Esophagus squamous epithelium (tissue), 5 donors: Measurements from ENCODE around the gene DNAH2. TPM values are rescaled to one million over a fixed set of nuclear protein-coding genes. Genes with fewer than 3 reads are reported as not detected.

Experiments used
- DNase-seq: peaks from one replicate; lab custom pipeline; 2025; lab: John Stamatoyannopoulos, UW
- H3K27ac ChIP-seq, 4 donors: fragments of 200-600 bp; sonication (generic); one replicate each; pipeline ENCODE4 v1.5.1; 2016 to 2019; ENCODE audit warnings: mild to moderate bottlenecking in 1 of 4
- H3K27me3 ChIP-seq, 4 donors: fragments of 200-600 bp; sonication (generic); 1 replicate in 3 of 4; 2 replicates in 1 of 4; pipeline versions ENCODE4 v1.5.1 to v1.6.0; 2017 to 2021; ENCODE audit warnings: antibody characterized with exemption in 1 of 4
- H3K36me3 ChIP-seq, 3 donors: fragments of 200-600 bp; sonication (generic); one replicate each; pipeline ENCODE4 v1.5.1; 2016 to 2019
- H3K4me1 ChIP-seq, 3 donors: fragments of 200-600 bp; sonication (generic); one replicate each; pipeline ENCODE4 v1.5.1; 2017 to 2019
- H3K4me3 ChIP-seq, 4 donors: fragments of 200-600 bp; sonication (generic); 1 replicate in 3 of 4; 2 replicates in 1 of 4; pipeline ENCODE4 v1.5.1; 2016 to 2019; ENCODE audit warnings: mild to moderate bottlenecking in 2 of 4, moderate library complexity in 1 of 4
- H3K9me3 ChIP-seq, 3 donors: fragments of 200-600 bp; sonication (generic); one replicate each; pipeline ENCODE4 v1.5.1; 2016 to 2019
- POLR2A ChIP-seq, 4 donors: fragments of 450-650 bp; IDR thresholded peaks; one replicate each; pipeline ENCODE4 v1.6.1; 2017; ENCODE audit warnings: antibody characterized with exemption in 4 of 4, mild to moderate bottlenecking in 4 of 4, moderate library complexity in 3 of 4
- WGBS, 2 donors: methylation state at CpG; one replicate each; pipeline ENCODE4 v1.1.5; 2018; 5-methylcytosine and 5-hydroxymethylcytosine counted together
- intact Hi-C: fragments of 100-400 bp; cut with DNase I; formaldehyde crosslinking; loops from one replicate; pipeline ENCODE4 v1.15.0; 2022
- total RNA-seq, 4 donors: library from RNA; depleted of rRNA; stranded (reverse); fragments of >200 nt; gene quantifications; one replicate each; pipeline ENCODE4 v1.1.0, GENCODE V29; 2016
- TF ChIP-seq, protein P1 (sequence below), 6 experiments: fragments of 450-650 bp in 4 of 6; fragments of 200-600 bp in 2 of 6; sonication (generic) in 2 of 6; IDR thresholded peaks; one replicate each; pipeline ENCODE4 v1.5.1; 2016 to 2019; ENCODE audit warnings: antibody characterized with exemption in 6 of 6, mild to moderate bottlenecking in 4 of 6, moderate library complexity in 4 of 6
- donor health status: DM: yes; HTN: yes; CAD: no.

The DNAH2 gene
- total RNA-seq, 4 donors from 2014 or later = under 0.01 to 0.04 (median 0.03) TPM; not detected in 1

GRCh38 chr17:7687072-7687907 is 30.3 kb upstream of the DNAH2 start, which contains the start of gene TP53:
Gene TP53, minus strand, starts transcription at chr17:7687490. Its CDS starts 10,896 bp downstream, at chr17:7676594.
- peak; percentile 46 for DNase-seq
- 0 to 2% methylated on average over 16 to 24 of the region's 30 CpGs for WGBS, 2 donors
- intact Hi-C loops = no loop called here
- H3K4me3 ChIP-seq = peak within 1 kb of the TSS; percentile 63 to 87 (median 78)
- peaks cover 0 to 22% (median 0%) of the 10 kb centered on the region in 3 donors for H3K36me3 ChIP-seq
- H3K27me3 ChIP-seq = no peaks in the 10 kb centered on the region
- H3K27ac ChIP-seq = peak within 1 kb of the TSS; percentile 93 to 97 (median 94)
- TF ChIP-seq, protein P1, sequence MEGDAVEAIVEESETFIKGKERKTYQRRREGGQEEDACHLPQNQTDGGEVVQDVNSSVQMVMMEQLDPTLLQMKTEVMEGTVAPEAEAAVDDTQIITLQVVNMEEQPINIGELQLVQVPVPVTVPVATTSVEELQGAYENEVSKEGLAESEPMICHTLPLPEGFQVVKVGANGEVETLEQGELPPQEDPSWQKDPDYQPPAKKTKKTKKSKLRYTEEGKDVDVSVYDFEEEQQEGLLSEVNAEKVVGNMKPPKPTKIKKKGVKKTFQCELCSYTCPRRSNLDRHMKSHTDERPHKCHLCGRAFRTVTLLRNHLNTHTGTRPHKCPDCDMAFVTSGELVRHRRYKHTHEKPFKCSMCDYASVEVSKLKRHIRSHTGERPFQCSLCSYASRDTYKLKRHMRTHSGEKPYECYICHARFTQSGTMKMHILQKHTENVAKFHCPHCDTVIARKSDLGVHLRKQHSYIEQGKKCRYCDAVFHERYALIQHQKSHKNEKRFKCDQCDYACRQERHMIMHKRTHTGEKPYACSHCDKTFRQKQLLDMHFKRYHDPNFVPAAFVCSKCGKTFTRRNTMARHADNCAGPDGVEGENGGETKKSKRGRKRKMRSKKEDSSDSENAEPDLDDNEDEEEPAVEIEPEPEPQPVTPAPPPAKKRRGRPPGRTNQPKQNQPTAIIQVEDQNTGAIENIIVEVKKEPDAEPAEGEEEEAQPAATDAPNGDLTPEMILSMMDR (IDR thresholded peaks at IDR 0.05) = peak in 1 of 6 experiments; percentile 51
- TF ChIP-seq POLR2A (IDR thresholded peaks at IDR 0.05) = peak in 3 of 4 donors; percentile 56 to 82 (median 67)
- H3K9me3 ChIP-seq = no peaks in the 10 kb centered on the region
- peaks cover 9 to 49% (median 24%) of the 10 kb centered on the region in 3 donors for H3K4me1 ChIP-seq

DNA sequence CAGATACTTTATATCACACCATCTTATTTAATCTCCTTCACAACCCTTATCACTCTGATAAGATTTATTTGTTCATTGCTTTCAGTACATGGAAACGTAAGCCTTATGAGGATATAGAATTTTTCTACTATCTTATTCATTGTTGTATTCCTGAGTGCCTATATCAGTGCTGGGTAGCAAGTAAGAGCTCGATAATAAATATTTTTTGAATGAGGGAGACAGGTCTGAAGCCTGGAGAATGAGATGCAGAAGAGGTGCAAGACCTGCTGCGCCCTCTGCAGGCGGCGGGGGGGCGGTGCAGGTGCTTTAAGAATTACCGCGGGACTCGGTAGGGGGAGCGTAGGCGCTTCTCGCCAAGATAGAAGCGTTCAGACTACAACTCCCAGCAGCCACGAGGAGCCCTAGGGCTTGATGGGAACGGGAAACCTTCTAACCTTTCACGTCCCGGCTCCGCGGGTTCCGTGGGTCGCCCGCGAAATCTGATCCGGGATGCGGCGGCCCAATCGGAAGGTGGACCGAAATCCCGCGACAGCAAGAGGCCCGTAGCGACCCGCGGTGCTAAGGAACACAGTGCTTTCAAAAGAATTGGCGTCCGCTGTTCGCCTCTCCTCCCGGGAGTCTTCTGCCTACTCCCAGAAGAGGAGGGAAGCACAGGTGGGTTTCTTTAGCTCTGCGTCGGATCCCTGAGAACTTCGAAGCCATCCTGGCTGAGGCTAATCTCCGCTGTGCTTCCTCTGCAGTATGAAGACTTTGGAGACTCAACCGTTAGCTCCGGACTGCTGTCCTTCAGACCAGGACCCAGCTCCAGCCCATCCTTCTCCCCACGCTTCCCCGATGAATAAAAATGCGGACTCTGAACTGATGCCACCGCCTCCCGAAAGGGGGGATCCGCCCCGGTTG is 29.4 kb upstream of the DNAH2 start, which contains the start of gene WRAP53:
Gene WRAP53, plus strand, starts transcription at position 570 of the 900 bp plus-strand sequence. Its CDS starts 172 bp downstream, at position 742.
- no peaks in the 10 kb centered on the region for H3K27me3 ChIP-seq
- peaks cover 0 to 28% (median 0%) of the 10 kb centered on the region in 3 donors for H3K36me3 ChIP-seq
- 0 to 1% methylated on average over 20 to 29 of the region's 51 CpGs for WGBS, 2 donors
- TF ChIP-seq, protein P1 (IDR thresholded peaks at IDR 0.05) = peak; percentile 97 to 100 (median 99)
- TF ChIP-seq POLR2A (IDR thresholded peaks at IDR 0.05) = peak in 1 of 4 donors; percentile 19
- intact Hi-C loops = no loop called here
- peak within 1 kb of the TSS; percentile 63 to 87 (median 78) for H3K4me3 ChIP-seq
- DNase-seq = peak; percentile 80
- peaks cover 9 to 49% (median 24%) of the 10 kb centered on the region in 3 donors for H3K4me1 ChIP-seq
- H3K27ac ChIP-seq = peak within 1 kb of the TSS; percentile 93 to 97 (median 94)
- no peaks in the 10 kb centered on the region for H3K9me3 ChIP-seq

- Histone ChIP-seq H3K9me3 (no peaks in the 10 kb centered on the region), H3K27ac (peak overlapping the region; percentile 66 to 93 (median 72)), H3K36me3 (peaks cover 0 to 33% (median 0%) of the 10 kb centered on the region in 3 donors), H3K4me3 (peak overlapping the region; percentile 54 to 86 (median 66)), H3K27me3 (no peaks in the 10 kb centered on the region), H3K4me1 (peaks cover 9 to 46% (median 23%) of the 10 kb centered on the region in 3 donors)
- no peak for TF ChIP-seq POLR2A (IDR thresholded peaks at IDR 0.05)
- TF ChIP-seq, protein P1 (IDR thresholded peaks at IDR 0.05) = no peak
- WGBS, 2 donors = 13 to 18% methylated on average over 7 to 10 of the region's 13 CpGs
- DNase-seq = no peak
- intact Hi-C loops = no loop called here
Observed at GRCh38 chr17:7688808-7689316, 28.7 kb upstream of the DNAH2 start.

GRCh38 chr17:7695586-7695985 is 22.0 kb upstream of the DNAH2 start:
- Histone ChIP-seq H3K4me1 (no peaks in the 10 kb centered on the region), H3K9me3 (no peaks in the 10 kb centered on the region), H3K27me3 (no peaks in the 10 kb centered on the region), H3K27ac (no peak overlapping the region), H3K4me3 (no peak overlapping the region), H3K36me3 (peaks cover 0 to 42% (median 0%) of the 10 kb centered on the region in 3 donors)
- TF ChIP-seq, protein P1 (IDR thresholded peaks at IDR 0.05) = no peak
- no peak for TF ChIP-seq POLR2A (IDR thresholded peaks at IDR 0.05)
- 92 to 95% methylated on average over 10 of the region's 10 CpGs for WGBS, 2 donors
- DNase-seq = no peak
- intact Hi-C loops = no loop called here
